Transverse colon (tissue), 4 donors: ENCODE data around the gene PANK4.

ENCODE experiments used
- CTCF ChIP-seq, 5 experiments: fragments of 200-600 bp in 3 of 5; fragments of 450-650 bp in 2 of 5; sonication (generic) in 3 of 5; IDR thresholded peaks; 1 replicate in 2 of 5; 2 replicates in 3 of 5; pipeline ENCODE4 v1.5.1; 2016 to 2017; ENCODE audit warnings: antibody characterized with exemption in 5 of 5, inconsistent platforms in 3 of 5, mild to moderate bottlenecking in 2 of 5, moderate library complexity in 1 of 5
- EP300 ChIP-seq: sonication (generic); formaldehyde crosslinking; IDR thresholded peaks from one replicate; pipeline ENCODE4 v1.6.1; 2017; ENCODE audit warnings: antibody characterized with exemption, low read depth
- POLR2A ChIP-seq: fragments of 450-650 bp; IDR thresholded peaks from one replicate; pipeline ENCODE4 v1.6.1; 2016; ENCODE audit warnings: antibody characterized with exemption, mild to moderate bottlenecking, moderate library complexity
- POLR2AphosphoS5 ChIP-seq, 3 donors: sonication (generic); formaldehyde crosslinking; IDR thresholded peaks; one replicate each; pipeline ENCODE4 v1.6.1; 2016; ENCODE audit warnings: antibody characterized with exemption in 3 of 3

- TF ChIP-seq CTCF (IDR thresholded peaks at IDR 0.05) (no peak), POLR2A (no peak), POLR2AphosphoS5 (IDR thresholded peaks at IDR 0.05) (no peak), EP300 (no peak)
These were observed 9.4 kb downstream of the PANK4 start for GRCh38 chr1:2516946-2517345.
